ENCODE measurements around the gene FKBP5.

FKBP5 gene

DNA sequence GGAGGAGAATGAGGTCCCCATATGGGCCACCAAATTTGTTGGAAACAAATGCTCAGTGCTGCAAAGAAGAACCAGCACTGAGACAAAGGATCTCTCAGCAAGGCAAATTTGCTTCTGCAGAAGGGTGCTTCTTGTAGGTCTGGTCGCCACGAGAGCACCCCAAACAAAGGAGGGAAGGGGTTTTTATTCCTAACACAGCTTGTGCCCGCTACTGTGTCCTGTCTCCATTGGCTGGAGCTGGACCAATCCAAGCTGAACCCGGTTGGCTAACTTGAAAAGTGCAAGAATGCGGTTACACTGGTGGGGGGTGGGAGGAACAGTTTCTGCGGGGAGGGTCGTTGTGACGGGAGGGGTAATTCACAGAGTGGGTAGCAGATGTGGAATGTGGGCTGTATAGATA, 121.9 kb downstream of the FKBP5 start:
- Histone ChIP-seq H3K27me3 (ENCODE audit: insufficient read depth, poor library complexity, severe bottlenecking) (peaks cover 3% of the 10 kb centered on the region), H3K4me3 (replicated peaks; ENCODE audit: insufficient read depth, low read length) (no peak overlapping the region), H3K27ac (replicated peaks) (no peak overlapping the region)
- DNase-seq (ENCODE audit: low read depth in 1 of 2, low spot score in 1 of 2): no peak
- TF ChIP-seq SPI1 (IDR thresholded peaks at IDR 0.05; ENCODE audit: borderline replicate concordance, low read depth) (no peak), POLR2AphosphoS5 (IDR thresholded peaks at IDR 0.05; ENCODE audit: low read depth) (no peak), REST (IDR thresholded peaks at IDR 0.05; ENCODE audit: insufficient replicate concordance, low read depth) (no peak), GABPA (IDR thresholded peaks at IDR 0.05; ENCODE audit: low read depth) (no peak)
- TF ChIP-seq, protein P1, sequence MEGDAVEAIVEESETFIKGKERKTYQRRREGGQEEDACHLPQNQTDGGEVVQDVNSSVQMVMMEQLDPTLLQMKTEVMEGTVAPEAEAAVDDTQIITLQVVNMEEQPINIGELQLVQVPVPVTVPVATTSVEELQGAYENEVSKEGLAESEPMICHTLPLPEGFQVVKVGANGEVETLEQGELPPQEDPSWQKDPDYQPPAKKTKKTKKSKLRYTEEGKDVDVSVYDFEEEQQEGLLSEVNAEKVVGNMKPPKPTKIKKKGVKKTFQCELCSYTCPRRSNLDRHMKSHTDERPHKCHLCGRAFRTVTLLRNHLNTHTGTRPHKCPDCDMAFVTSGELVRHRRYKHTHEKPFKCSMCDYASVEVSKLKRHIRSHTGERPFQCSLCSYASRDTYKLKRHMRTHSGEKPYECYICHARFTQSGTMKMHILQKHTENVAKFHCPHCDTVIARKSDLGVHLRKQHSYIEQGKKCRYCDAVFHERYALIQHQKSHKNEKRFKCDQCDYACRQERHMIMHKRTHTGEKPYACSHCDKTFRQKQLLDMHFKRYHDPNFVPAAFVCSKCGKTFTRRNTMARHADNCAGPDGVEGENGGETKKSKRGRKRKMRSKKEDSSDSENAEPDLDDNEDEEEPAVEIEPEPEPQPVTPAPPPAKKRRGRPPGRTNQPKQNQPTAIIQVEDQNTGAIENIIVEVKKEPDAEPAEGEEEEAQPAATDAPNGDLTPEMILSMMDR (IDR thresholded peaks at IDR 0.05; ENCODE audit: insufficient read depth, low read length): no peak

DNA sequence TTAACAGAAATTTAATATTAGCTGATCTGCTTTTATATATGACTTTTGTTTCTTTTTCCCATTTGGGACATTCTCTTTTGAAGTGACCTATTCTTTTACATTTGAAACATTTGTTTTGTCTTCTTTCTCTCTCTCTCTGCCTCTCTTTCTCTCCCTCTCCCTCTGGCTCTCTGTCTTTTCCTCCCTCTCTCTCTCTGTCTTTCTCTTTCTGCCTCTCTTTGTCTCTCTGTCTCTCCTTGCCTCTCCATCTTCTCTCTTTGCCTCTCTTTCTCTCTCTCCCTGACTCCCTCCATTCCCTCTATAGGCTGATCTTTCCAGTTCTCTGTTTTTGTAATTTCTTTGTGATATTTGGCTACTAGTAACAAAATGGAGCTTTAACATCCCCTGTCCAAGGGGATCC, 124.0 kb downstream of the FKBP5 start:
- Histone ChIP-seq H3K27me3 (ENCODE audit: insufficient read depth, poor library complexity, severe bottlenecking) (peaks cover 3% of the 10 kb centered on the region), H3K27ac (replicated peaks) (no peak overlapping the region), H3K4me3 (replicated peaks; ENCODE audit: insufficient read depth, low read length) (no peak overlapping the region)
- no peak for DNase-seq (ENCODE audit: low read depth in 1 of 2, low spot score in 1 of 2)
- TF ChIP-seq POLR2AphosphoS5 (IDR thresholded peaks at IDR 0.05; ENCODE audit: low read depth): no peak
- no peak for TF ChIP-seq GABPA (IDR thresholded peaks at IDR 0.05; ENCODE audit: low read depth)
- TF ChIP-seq REST (IDR thresholded peaks at IDR 0.05; ENCODE audit: insufficient replicate concordance, low read depth): no peak
- TF ChIP-seq, protein P1 (IDR thresholded peaks at IDR 0.05; ENCODE audit: insufficient read depth, low read length): no peak
- TF ChIP-seq SPI1 (IDR thresholded peaks at IDR 0.05; ENCODE audit: borderline replicate concordance, low read depth): no peak

DNA sequence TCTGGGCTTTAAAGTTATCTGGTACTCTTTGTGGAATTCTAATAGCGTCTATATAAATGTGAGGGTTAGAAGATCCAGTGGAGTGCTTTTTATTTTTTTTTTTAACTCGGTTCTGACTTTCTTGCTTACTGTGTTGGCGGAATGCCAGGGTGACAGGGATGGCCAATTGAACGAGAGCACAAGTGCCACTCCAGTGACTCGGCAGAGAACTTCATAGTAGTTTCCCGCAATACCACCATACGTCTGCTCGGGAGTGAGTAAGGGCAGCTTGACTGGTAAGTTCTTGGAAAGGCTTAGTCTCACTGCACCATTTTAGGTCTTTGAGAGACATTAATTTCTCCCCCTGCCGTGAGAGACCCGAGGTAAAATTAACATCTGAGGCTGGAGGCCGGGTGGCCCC, 126.7 kb downstream of the FKBP5 start:
- TF ChIP-seq REST (IDR thresholded peaks at IDR 0.05; ENCODE audit: insufficient replicate concordance, low read depth): no peak
- TF ChIP-seq GABPA (IDR thresholded peaks at IDR 0.05; ENCODE audit: low read depth): no peak
- TF ChIP-seq POLR2AphosphoS5 (IDR thresholded peaks at IDR 0.05; ENCODE audit: low read depth): no peak
- TF ChIP-seq, protein P1 (IDR thresholded peaks at IDR 0.05; ENCODE audit: insufficient read depth, low read length): no peak
- TF ChIP-seq SPI1 (IDR thresholded peaks at IDR 0.05; ENCODE audit: borderline replicate concordance, low read depth): no peak
- no peak for DNase-seq (ENCODE audit: low read depth in 1 of 2, low spot score in 1 of 2)
- Histone ChIP-seq H3K27me3 (ENCODE audit: insufficient read depth, poor library complexity, severe bottlenecking) (peaks cover 3% of the 10 kb centered on the region), H3K4me3 (replicated peaks; ENCODE audit: insufficient read depth, low read length) (no peak overlapping the region), H3K27ac (replicated peaks) (no peak overlapping the region)
